MM.1S (cell line): Measurements from ENCODE around the gene BPI.

Experiments used
- DNase-seq: peaks from one replicate; pipeline ENCODE4 v3.0.0-alpha.2; 2015
- H2AFZ ChIP-seq: fragments of 300-600 bp; sonication (generic); 2 replicates; pipeline ENCODE4 v1.6.0; 2016; ENCODE audit warnings: antibody characterized with exemption, low read length
- H3F3A ChIP-seq: fragments of 300-600 bp; sonication (generic); 2 replicates; pipeline ENCODE4 v1.6.1; 2016; ENCODE audit warnings: mild to moderate bottlenecking, antibody characterized with exemption, low read length, moderate library complexity, mixed read lengths; ENCODE audit not compliant: insufficient read depth
- H3K27ac ChIP-seq: fragments of 300-600 bp; sonication (generic); 2 replicates; pipeline ENCODE4 v1.5.1; 2016; ENCODE audit warnings: mild to moderate bottlenecking, low read length
- H3K27me3 ChIP-seq: fragments of 300-600 bp; sonication (generic); replicated peaks from 2 replicates; pipeline ENCODE4 v1.6.0; 2016; ENCODE audit warnings: low read length; ENCODE audit not compliant: insufficient read depth
- H3K36me3 ChIP-seq: fragments of 300-600 bp; sonication (generic); replicated peaks from 2 replicates; pipeline ENCODE4 v1.6.1; 2016; ENCODE audit warnings: mild to moderate bottlenecking, low read length, mixed read lengths; ENCODE audit not compliant: insufficient read depth
- H3K4me1 ChIP-seq: fragments of 300-600 bp; sonication (generic); 2 replicates; pipeline ENCODE4 v1.6.1; 2016; ENCODE audit warnings: low read length, mixed read lengths
- H3K4me2 ChIP-seq: fragments of 300-600 bp; sonication (generic); 2 replicates; pipeline ENCODE4 v1.6.0; 2016; ENCODE audit warnings: low read depth, low read length
- H3K4me3 ChIP-seq: fragments of 300-600 bp; sonication (generic); 2 replicates; pipeline ENCODE4 v1.5.1; 2016; ENCODE audit warnings: low read length, mixed read lengths
- H3K79me2 ChIP-seq: fragments of 300-600 bp; sonication (generic); 2 replicates; pipeline ENCODE4 v1.6.1; 2016; ENCODE audit warnings: mixed run types, low read length, mixed read lengths
- H3K9ac ChIP-seq: fragments of 300-600 bp; sonication (generic); 2 replicates; pipeline ENCODE4 v1.6.1; 2016; ENCODE audit warnings: low read length, mixed read lengths
- H3K9me2 ChIP-seq: fragments of 300-600 bp; sonication (generic); replicated peaks from 2 replicates; pipeline ENCODE4 v1.6.1; 2016; ENCODE audit warnings: mild to moderate bottlenecking, low read length, mixed read lengths; ENCODE audit not compliant: insufficient read depth
- H3K9me3 ChIP-seq: fragments of 300-600 bp; sonication (generic); replicated peaks from 2 replicates; pipeline ENCODE4 v1.6.1; 2016; ENCODE audit warnings: mild to moderate bottlenecking, low read length, mixed read lengths; ENCODE audit not compliant: insufficient read depth
- H4K20me1 ChIP-seq: fragments of 300-600 bp; sonication (generic); 2 replicates; pipeline ENCODE4 v1.6.1; 2016; ENCODE audit warnings: mild to moderate bottlenecking, low read length, moderate library complexity, mixed read lengths; ENCODE audit not compliant: insufficient read depth
- EZH2 ChIP-seq: fragments of 300-600 bp; sonication (generic); optimal IDR thresholded peaks from 2 replicates; pipeline ENCODE3; 2017; ENCODE audit warnings: low read depth, mild to moderate bottlenecking, antibody characterized with exemption, low read length, mixed read lengths
- EZH2phosphoT487 ChIP-seq: fragments of 300-600 bp; sonication (generic); IDR thresholded peaks from 2 replicates; pipeline ENCODE4 v1.6.1; 2018; ENCODE audit warnings: antibody characterized with exemption, low read length
- TF ChIP-seq, protein P1 (sequence below): fragments of 300-600 bp; sonication (generic); IDR thresholded peaks from 2 replicates; pipeline ENCODE4 v1.5.1; 2016; ENCODE audit warnings: antibody characterized with exemption, low read length, mixed read lengths

BPI gene

DNA sequence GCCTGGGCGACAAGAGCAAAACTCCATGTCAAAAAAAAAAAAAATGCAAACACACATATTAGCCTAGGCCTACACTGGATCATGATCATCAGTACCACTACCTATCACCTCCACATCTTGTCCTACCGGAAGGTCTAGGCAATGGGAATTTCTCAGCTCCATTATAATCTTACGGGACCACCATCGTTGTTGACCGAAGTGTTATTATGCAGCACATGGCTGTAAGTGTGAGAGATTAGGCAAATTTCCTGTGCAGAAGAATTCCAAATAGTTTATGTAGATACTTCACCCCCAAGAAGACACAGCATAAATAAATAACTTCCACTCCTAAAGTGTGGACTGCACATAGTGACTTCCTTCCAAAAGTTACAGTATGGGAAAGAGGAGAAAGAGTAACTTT, 26.7 kb upstream of the BPI start:
- no peaks in the 10 kb centered on the region for H3K79me2 ChIP-seq
- H3K4me3 ChIP-seq = no peak overlapping the region
- TF ChIP-seq EZH2phosphoT487 (no peak), EZH2 (no peak)
- TF ChIP-seq, protein P1, sequence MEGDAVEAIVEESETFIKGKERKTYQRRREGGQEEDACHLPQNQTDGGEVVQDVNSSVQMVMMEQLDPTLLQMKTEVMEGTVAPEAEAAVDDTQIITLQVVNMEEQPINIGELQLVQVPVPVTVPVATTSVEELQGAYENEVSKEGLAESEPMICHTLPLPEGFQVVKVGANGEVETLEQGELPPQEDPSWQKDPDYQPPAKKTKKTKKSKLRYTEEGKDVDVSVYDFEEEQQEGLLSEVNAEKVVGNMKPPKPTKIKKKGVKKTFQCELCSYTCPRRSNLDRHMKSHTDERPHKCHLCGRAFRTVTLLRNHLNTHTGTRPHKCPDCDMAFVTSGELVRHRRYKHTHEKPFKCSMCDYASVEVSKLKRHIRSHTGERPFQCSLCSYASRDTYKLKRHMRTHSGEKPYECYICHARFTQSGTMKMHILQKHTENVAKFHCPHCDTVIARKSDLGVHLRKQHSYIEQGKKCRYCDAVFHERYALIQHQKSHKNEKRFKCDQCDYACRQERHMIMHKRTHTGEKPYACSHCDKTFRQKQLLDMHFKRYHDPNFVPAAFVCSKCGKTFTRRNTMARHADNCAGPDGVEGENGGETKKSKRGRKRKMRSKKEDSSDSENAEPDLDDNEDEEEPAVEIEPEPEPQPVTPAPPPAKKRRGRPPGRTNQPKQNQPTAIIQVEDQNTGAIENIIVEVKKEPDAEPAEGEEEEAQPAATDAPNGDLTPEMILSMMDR = no peak
- no peaks in the 10 kb centered on the region for H3K27me3 ChIP-seq
- H3F3A ChIP-seq = no peaks in the 10 kb centered on the region
- no peak overlapping the region for H3K9ac ChIP-seq
- no peaks in the 10 kb centered on the region for H4K20me1 ChIP-seq
- H2AFZ ChIP-seq = no peak overlapping the region
- no peaks in the 10 kb centered on the region for H3K9me3 ChIP-seq
- no peak overlapping the region for H3K27ac ChIP-seq
- no peaks in the 10 kb centered on the region for H3K36me3 ChIP-seq
- DNase-seq = no peak
- H3K4me2 ChIP-seq = no peak overlapping the region
- no peaks in the 10 kb centered on the region for H3K9me2 ChIP-seq
- peaks cover 1% of the 10 kb centered on the region; the same call in 1 of the 2 replicates for H3K4me1 ChIP-seq

DNA sequence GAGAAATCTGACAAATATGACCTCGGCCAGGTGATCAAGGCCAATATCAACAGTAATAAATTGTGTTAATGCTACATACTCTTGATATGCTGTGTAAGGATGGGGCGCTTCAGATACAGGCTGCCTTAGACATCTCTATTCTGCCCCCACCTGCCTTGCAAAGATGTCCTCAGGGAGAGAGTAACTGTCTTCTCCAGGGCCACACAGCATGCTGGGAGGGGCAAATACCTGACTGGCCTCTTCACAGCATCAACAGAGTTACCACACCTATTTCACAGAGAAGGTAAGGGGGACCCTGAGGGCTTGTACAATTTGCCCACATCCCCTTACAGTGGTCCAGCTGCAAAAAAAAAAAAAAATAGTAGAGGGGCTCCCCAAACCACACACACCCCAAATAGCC, 26.3 kb upstream of the BPI start:
- Histone ChIP-seq H3K9me2 (no peaks in the 10 kb centered on the region), H3K4me1 (peaks cover 5% of the 10 kb centered on the region; the same call in 1 of the 2 replicates), H2AFZ (no peak overlapping the region), H4K20me1 (no peaks in the 10 kb centered on the region), H3K27me3 (no peaks in the 10 kb centered on the region), H3K9ac (no peak overlapping the region), H3F3A (no peaks in the 10 kb centered on the region), H3K4me2 (no peak overlapping the region), H3K4me3 (no peak overlapping the region), H3K27ac (no peak overlapping the region), H3K36me3 (no peaks in the 10 kb centered on the region), H3K9me3 (no peaks in the 10 kb centered on the region), H3K79me2 (no peaks in the 10 kb centered on the region)
- TF ChIP-seq, protein P1 = no peak
- TF ChIP-seq EZH2 = no peak
- DNase-seq = no peak

DNA sequence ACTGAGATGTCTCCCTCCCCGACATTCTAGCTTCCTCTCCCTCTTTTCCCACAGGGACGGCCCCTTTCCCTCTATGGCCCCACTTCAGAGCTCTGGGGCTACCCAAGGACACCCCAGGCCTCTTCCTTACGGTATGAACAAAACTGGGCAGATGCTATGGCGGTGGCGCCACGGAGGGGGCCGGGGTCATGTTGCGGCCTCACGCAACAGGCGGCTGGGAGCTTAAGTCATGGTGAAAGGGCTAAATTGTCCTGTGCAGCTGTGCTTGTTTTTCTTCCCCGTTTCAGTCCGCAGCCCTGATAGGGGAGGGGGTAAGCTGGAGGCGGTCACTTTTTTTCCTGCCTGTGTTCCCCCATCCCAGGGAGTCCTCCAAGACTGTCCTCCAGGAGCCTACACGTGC, 25.8 kb upstream of the BPI start:
- Histone ChIP-seq H3K9ac (no peak overlapping the region), H3K36me3 (no peaks in the 10 kb centered on the region), H3K9me2 (no peaks in the 10 kb centered on the region), H3K79me2 (no peaks in the 10 kb centered on the region), H3F3A (no peaks in the 10 kb centered on the region), H3K4me1 (peaks cover 9% of the 10 kb centered on the region; the same call in 1 of the 2 replicates), H2AFZ (no peak overlapping the region), H3K4me3 (no peak overlapping the region), H3K27ac (no peak overlapping the region), H3K27me3 (no peaks in the 10 kb centered on the region), H3K4me2 (no peak overlapping the region), H4K20me1 (no peaks in the 10 kb centered on the region), H3K9me3 (no peaks in the 10 kb centered on the region)
- DNase-seq = no peak
- TF ChIP-seq, protein P1 = no peak
- no peak for TF ChIP-seq EZH2
- TF ChIP-seq EZH2phosphoT487 = no peak
